K562 (cell line): ENCODE results near the gene MYL5.

Source experiments
- BCLAF1 ChIP-seq, 2 experiments: fragments of 450-650 bp in 1 of 2; IDR thresholded peaks; 2 replicates each; pipeline ENCODE4 v1.6.1; 2011 to 2017; ENCODE audit warnings: low read depth in 2 of 2, antibody characterized with exemption in 1 of 2, borderline replicate concordance in 1 of 2, low read length in 1 of 2, mild to moderate bottlenecking in 1 of 2, mixed read lengths in 1 of 2; ENCODE audit not compliant: control insufficient read depth in 1 of 2
- CHD1 ChIP-seq: fragments of 200-600 bp; sonication (generic); IDR thresholded peaks from one replicate; pipeline ENCODE4 v1.6.1; 2012; ENCODE audit warnings: mild to moderate bottlenecking, moderate library complexity, low read length, inconsistent platforms
- CHD2 ChIP-seq: IDR thresholded peaks from 2 replicates; pipeline ENCODE4 v1.6.1; 2011; ENCODE audit warnings: low read depth, low read length
- CTCF ChIP-seq, 3 experiments: IDR thresholded peaks in 2 of 3; conservative IDR thresholded peaks in 1 of 3; 2 replicates each; pipeline ENCODE4 v1.5.1; 2011 to 2012; ENCODE audit warnings: low read length in 3 of 3, mild to moderate bottlenecking in 3 of 3, control low read depth in 2 of 3, improper control_type of control experiment in 1 of 3, inconsistent platforms in 1 of 3, low read depth in 1 of 3, mixed read lengths in 1 of 3, moderate library complexity in 1 of 3; ENCODE audit not compliant: insufficient read depth in 2 of 3
- HLTF ChIP-seq: fragments of 450-650 bp; IDR thresholded peaks from 2 replicates; pipeline ENCODE4 v1.6.1; 2016
- JUNB ChIP-seq: fragments of 450-650 bp; formaldehyde crosslinking; conservative IDR thresholded peaks from 2 replicates; pipeline ENCODE4 v1.4.0; 2020; ENCODE audit warnings: mild to moderate bottlenecking
- MTA1 ChIP-seq: fragments of 450-650 bp; IDR thresholded peaks from 2 replicates; pipeline ENCODE4 v1.6.1; 2017; ENCODE audit warnings: borderline replicate concordance
- REST ChIP-seq, 2 experiments: fragments of 450-650 bp; formaldehyde crosslinking in 1 of 2; IDR thresholded peaks; 2 replicates each; pipeline versions ENCODE4 v1.4.0 to v1.6.1; 2014 to 2020; ENCODE audit warnings: mild to moderate bottlenecking in 2 of 2, borderline replicate concordance in 1 of 2, low read depth in 1 of 2
- RHOXF2B ChIP-seq: fragments of 250-450 bp; sonication (Bioruptor Pico); conservative IDR thresholded peaks from 2 replicates; pipeline ENCODE4 v1.5.1; 2021
- SIX5 ChIP-seq, 2 experiments: IDR thresholded peaks; 2 replicates each; pipeline ENCODE4 v1.6.1; 2011; ENCODE audit warnings: low read length in 2 of 2, borderline replicate concordance in 1 of 2, low read depth in 1 of 2, mild to moderate bottlenecking in 1 of 2, moderate library complexity in 1 of 2; ENCODE audit not compliant: insufficient read depth in 1 of 2
- TRIM28 ChIP-seq: fragments of 450-650 bp; IDR thresholded peaks from 2 replicates; pipeline ENCODE4 v1.6.1; 2017
- ZFX ChIP-seq: sonication (generic); formaldehyde crosslinking; IDR thresholded peaks from 2 replicates; pipeline ENCODE4 v1.8.0; 2022; ENCODE audit warnings: mild to moderate bottlenecking, missing genetic modification reagents, moderate library complexity
- ZNF212 ChIP-seq: fragments of 450-650 bp; formaldehyde crosslinking; IDR thresholded peaks from 2 replicates; pipeline ENCODE4 v1.4.0; 2020; ENCODE audit warnings: mild to moderate bottlenecking
- ZNF23 ChIP-seq: fragments of 250-450 bp; sonication (Bioruptor Pico); IDR thresholded peaks from 2 replicates; pipeline ENCODE4 v1.4.0; 2020; ENCODE audit warnings: mild to moderate bottlenecking

GRCh38 chr4:660401-660800, 13.9 kb upstream of the MYL5 start:
- TF ChIP-seq CHD2 (no peak), ZNF23 (no peak), ZNF212 (no peak), BCLAF1 (IDR thresholded peaks at IDR 0.05; ENCODE audit: borderline replicate concordance in 1 of 2, control insufficient read depth in 1 of 2, low read depth in 2 of 2, low read length in 1 of 2) (no peak), MTA1 (no peak), RHOXF2B (no peak), JUNB (CRISPR knock-in tag) (no peak), HLTF (no peak), CTCF (IDR thresholded peaks at IDR 0.05 in 2 of 3, conservative IDR thresholded peaks at IDR 0.05 in 1 of 3; ENCODE audit: insufficient read depth in 2 of 3, low read depth in 1 of 3, low read length in 3 of 3) (no peak), SIX5 (IDR thresholded peaks at IDR 0.05; ENCODE audit: borderline replicate concordance in 1 of 2, insufficient read depth in 1 of 2, low read depth in 1 of 2, low read length in 2 of 2) (no peak), TRIM28 (no peak), CHD1 (no peak), REST (IDR thresholded peaks at IDR 0.05; ENCODE audit: borderline replicate concordance) (no peak), REST (CRISPR knock-in tag; IDR thresholded peaks at IDR 0.05; ENCODE audit: low read depth) (no peak), ZFX (CRISPR knock-in tag) (no peak)
